Ectodermal cell (in vitro differentiated cells): Measurements from ENCODE around the gene RNF113B. TPM values are rescaled to one million over a fixed set of nuclear protein-coding genes. Genes with fewer than 3 reads are reported as not detected.

Source experiments
- H3K27ac ChIP-seq: 2 replicates; pipeline ENCODE4 v1.7.0; 2013; ENCODE audit warnings: mild to moderate bottlenecking, low read depth, low read length; ENCODE audit not compliant: insufficient read depth, poor library complexity, severe bottlenecking
- H3K27me3 ChIP-seq: 2 replicates; pipeline ENCODE4 v1.7.0; 2013; ENCODE audit warnings: mild to moderate bottlenecking, low read length; ENCODE audit not compliant: insufficient read depth, control insufficient read depth, poor library complexity, severe bottlenecking
- H3K36me3 ChIP-seq: one replicate; pipeline ENCODE4 v1.7.0; 2013; ENCODE audit warnings: low read length; ENCODE audit not compliant: control insufficient read depth, insufficient read depth
- H3K4me1 ChIP-seq: one replicate; pipeline ENCODE4 v1.7.0; 2013; ENCODE audit warnings: low read length; ENCODE audit not compliant: control insufficient read depth, insufficient read depth
- H3K4me3 ChIP-seq: 2 replicates; pipeline ENCODE4 v1.7.0; 2013; ENCODE audit warnings: low read depth, low read length, control low read depth; ENCODE audit not compliant: insufficient read depth
- H3K9me3 ChIP-seq: 2 replicates; pipeline ENCODE4 v1.7.0; 2013; ENCODE audit warnings: mild to moderate bottlenecking, low read length, moderate library complexity; ENCODE audit not compliant: control insufficient read depth
- WGBS, 2 experiments: methylation state at CpG; one replicate each; pipeline ENCODE4 v1.1.7; 2013; ENCODE audit warnings: missing lambda C conversion rate in 2 of 2; 5-methylcytosine and 5-hydroxymethylcytosine counted together
- polyA plus RNA-seq, 4 experiments: library from polyadenylated mRNA; stranded (reverse); fragments of 50-300 nt; gene quantifications; one replicate each; pipeline ENCODE4 v1.2.3, GENCODE V29; 2013

RNF113B gene
- polyA plus RNA-seq (2013, experiment 1 of 4): not detected
- polyA plus RNA-seq (2013, experiment 2 of 4): not detected
- not detected for polyA plus RNA-seq (2013, experiment 3 of 4)
- not detected for polyA plus RNA-seq (2013, experiment 4 of 4)

DNA sequence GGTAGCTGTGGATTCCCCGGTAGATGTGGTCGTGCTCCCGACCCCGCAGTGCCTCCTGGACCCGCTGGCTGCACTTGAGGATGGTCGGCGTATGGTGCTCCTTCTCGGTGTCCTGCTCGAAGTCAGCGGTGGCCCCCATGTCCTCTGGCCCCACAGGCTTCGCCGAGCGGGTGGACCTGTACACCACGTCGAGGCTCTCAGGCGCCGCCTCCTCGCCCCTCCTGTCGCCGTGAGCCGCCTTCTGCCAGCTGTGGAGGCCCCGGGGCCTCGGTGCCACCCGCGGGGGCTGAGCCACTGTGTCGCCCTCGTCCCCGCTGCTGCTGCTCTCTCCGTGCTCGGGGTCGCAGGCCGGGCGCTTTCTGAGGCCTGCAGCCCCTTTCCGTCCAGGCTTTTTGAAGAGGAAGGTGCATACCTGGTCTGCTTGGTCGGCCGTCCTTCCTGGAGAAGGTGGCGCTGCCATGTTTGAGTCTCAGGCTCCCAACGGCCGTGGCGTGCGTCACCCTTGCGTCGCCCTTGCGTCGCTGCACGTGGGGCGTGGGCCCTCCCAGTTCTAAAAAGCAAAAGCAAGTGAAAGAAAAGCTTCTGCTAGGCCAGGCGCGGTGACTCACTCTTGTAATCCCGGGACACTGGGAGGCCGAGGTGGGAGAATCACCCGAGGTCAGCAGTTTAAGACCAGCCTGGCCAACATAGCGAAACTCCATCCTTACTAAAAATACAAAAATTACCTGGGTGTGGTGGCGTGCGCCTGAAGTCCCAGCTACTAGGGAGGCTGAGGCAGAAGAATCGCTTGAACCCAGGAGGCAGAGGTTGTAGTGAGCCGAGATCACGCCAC lies at the start of gene RNF113B:
TSS of gene RNF113B (minus strand) at position 493 of the 832 bp plus-strand sequence. CDS start at position 460, 33 bp downstream.
- no peaks in the 10 kb centered on the region for H3K36me3 ChIP-seq
- H3K4me3 ChIP-seq: no peak within 1 kb of the TSS

DNA sequence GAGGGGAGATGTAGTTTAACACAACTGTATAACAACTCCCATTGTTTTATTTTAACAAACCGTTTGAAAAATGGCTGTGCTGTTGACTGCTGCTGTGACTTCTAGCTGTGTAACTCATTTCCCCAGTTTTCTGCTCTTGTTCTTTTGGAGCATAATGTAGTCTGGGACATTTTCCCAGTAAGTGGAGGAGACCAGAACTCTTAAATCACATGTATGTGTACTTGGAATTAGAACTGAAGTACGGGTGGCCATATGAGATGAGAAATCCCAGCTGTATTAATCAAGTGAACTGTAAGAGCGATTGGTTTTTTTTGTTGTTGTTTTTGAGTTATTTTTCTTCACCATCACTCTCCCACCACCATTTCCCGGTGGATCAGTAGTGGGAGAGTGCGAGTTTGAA lies 49.4 kb upstream of the RNF113B start:
- H3K36me3 ChIP-seq: no peaks in the 10 kb centered on the region
- H3K9me3 ChIP-seq: no peaks in the 10 kb centered on the region
- H3K4me3 ChIP-seq: no peak overlapping the region
- H3K4me1 ChIP-seq: no peaks in the 10 kb centered on the region
- H3K27me3 ChIP-seq: no peaks in the 10 kb centered on the region
- 83 to 90% methylated on average over 4 to 5 of the region's 5 CpGs for WGBS, 2 experiments
- no peak overlapping the region for H3K27ac ChIP-seq

More for the DNA sequence above, at the start of gene RNF113B:
- Histone ChIP-seq H3K27ac (no peak within 1 kb of the TSS), H3K9me3 (no peaks in the 10 kb centered on the region), H3K27me3 (no peaks in the 10 kb centered on the region), H3K4me1 (peaks cover 21% of the 10 kb centered on the region)
- 92 to 94% methylated on average over 58 of the region's 58 CpGs for WGBS, 2 experiments

DNA sequence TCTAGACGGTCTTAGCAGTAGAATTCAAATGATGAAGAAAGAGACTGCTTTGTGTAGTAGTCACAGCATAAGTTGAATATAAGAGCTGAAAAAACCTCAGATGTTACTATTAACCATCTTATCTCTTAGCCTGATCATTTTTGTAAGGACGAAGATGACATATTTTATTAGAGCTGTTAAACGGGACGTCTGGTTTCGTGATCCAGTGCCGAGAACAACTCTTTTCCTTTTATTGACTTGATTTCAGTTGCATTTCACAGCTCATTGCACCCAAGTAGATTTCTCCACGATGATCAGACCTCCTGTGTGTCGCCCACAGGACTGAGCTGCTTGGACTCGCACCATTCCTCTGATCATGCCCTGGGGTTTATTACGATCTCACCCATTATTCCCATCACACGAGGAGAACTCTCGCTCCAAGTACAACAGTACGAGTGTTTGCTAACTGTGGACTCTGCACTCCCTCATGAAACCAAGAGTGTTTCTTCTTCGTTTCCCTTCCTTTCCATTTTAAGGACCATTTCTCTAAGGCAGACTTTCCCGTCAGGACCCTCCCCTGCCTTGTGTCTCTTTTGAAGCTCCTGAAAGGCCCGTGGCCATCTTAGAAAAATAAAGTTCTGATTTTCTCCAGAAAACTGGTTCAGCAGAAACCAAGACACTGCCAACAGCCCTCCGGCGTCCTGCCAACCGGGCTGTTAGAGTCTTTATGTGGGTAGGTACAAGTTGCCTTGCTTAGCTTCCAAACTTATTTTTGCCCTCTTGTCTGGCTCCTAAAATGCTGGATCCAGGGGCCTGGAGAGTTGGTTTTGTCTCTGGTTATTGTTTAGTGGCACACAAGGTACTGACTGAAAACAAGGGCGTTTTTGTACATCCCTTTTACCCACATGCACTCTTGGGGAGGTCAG lies 48.2 kb upstream of the RNF113B start:
- Histone ChIP-seq H3K9me3 (no peaks in the 10 kb centered on the region), H3K4me1 (no peaks in the 10 kb centered on the region), H3K36me3 (no peaks in the 10 kb centered on the region), H3K27ac (no peak overlapping the region), H3K4me3 (no peak overlapping the region), H3K27me3 (no peaks in the 10 kb centered on the region)
- WGBS, 2 experiments: 94 to 97% methylated on average over 19 to 20 of the region's 20 CpGs

DNA sequence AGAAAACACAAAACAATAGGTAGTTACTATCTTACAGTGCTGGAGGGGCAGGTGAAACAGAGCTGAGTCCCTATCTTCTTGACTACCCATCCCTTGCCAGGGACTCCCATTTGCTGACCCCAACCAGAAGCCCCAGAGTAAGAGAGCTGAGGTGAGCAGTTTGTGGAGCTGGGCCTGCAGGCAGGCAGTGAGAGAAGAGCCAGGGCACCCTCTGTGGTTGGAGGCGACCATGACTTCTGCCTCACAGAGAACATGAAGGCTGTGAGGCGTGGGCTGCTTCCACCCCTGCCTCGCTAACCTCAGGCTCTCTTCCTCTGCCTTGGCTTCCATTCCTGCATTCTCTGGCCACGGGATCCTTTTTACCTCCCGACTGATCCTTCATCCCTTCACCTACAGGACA lies 47.5 kb upstream of the RNF113B start:
- Histone ChIP-seq H3K4me1 (no peaks in the 10 kb centered on the region), H3K4me3 (no peak overlapping the region), H3K27me3 (no peaks in the 10 kb centered on the region), H3K27ac (no peak overlapping the region), H3K9me3 (no peaks in the 10 kb centered on the region), H3K36me3 (no peaks in the 10 kb centered on the region)
- WGBS, 2 experiments: 89 to 93% methylated on average over 5 of the region's 5 CpGs

- Histone ChIP-seq H3K4me1 (no peaks in the 10 kb centered on the region), H3K9me3 (no peaks in the 10 kb centered on the region), H3K27ac (no peak overlapping the region), H3K4me3 (no peak overlapping the region), H3K27me3 (no peaks in the 10 kb centered on the region), H3K36me3 (no peaks in the 10 kb centered on the region)
These were observed 46.7 kb upstream of the RNF113B start for GRCh38 chr13:98223741-98224140.

DNA sequence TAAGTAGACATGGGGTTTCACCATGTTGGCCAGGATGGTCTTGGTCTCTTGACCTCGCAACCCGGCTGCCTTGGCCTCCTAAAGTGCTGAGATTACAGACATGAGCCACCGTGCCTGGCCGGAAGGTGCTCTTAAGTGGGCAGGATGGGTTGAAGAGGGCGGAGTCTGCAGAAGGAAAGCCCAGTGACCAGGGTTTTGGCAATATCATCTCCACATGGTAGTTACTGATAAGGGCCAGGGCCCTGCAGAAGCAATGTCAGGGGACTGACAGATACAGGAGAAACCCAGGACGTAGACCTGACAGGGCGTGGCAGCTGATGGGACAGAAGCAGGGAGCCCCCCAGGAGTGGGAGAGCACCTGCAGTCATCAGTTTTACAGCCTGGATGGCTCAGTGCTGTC lies 45.7 kb upstream of the RNF113B start:
- Histone ChIP-seq H3K27me3 (no peaks in the 10 kb centered on the region), H3K27ac (no peak overlapping the region), H3K36me3 (no peaks in the 10 kb centered on the region), H3K4me3 (no peak overlapping the region), H3K9me3 (no peaks in the 10 kb centered on the region), H3K4me1 (no peaks in the 10 kb centered on the region)
- WGBS, 2 experiments: 92 to 93% methylated on average over 7 of the region's 7 CpGs

- WGBS, 2 experiments: 95% methylated on average over 5 of the region's 5 CpGs
- Histone ChIP-seq H3K9me3 (no peaks in the 10 kb centered on the region), H3K4me1 (no peaks in the 10 kb centered on the region), H3K4me3 (no peak overlapping the region), H3K27ac (no peak overlapping the region), H3K36me3 (no peaks in the 10 kb centered on the region), H3K27me3 (no peaks in the 10 kb centered on the region)
These were observed 45.0 kb upstream of the RNF113B start for GRCh38 chr13:98222081-98222554.

DNA sequence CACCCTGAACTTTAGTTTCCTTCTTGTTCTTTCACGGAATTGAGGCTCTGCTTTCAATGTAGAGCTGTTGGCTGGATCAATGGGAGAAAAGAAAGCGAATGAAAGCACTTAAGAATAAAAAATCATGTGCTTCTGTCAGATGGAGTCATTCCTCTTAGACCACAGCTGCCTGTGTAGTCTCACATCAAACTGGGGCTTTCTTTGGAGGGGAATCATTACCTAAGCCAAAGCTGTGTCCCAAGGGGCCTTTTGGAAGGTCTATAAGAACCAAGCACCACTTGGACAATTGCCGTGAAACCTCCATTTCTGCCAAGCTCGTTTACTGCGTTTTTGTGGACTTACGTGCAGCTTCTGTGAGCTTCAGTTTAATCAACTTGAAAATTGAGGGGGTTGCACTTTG lies 44.2 kb upstream of the RNF113B start:
- H3K36me3 ChIP-seq: no peaks in the 10 kb centered on the region
- no peak overlapping the region for H3K27ac ChIP-seq
- no peaks in the 10 kb centered on the region for H3K27me3 ChIP-seq
- no peaks in the 10 kb centered on the region for H3K9me3 ChIP-seq
- WGBS, 2 experiments: 95 to 97% methylated on average over 6 of the region's 6 CpGs
- no peak overlapping the region for H3K4me3 ChIP-seq
- no peaks in the 10 kb centered on the region for H3K4me1 ChIP-seq

GRCh38 chr13:98220271-98220791 lies 43.3 kb upstream of the RNF113B start:
- 88 to 91% methylated on average over 4 of the region's 4 CpGs for WGBS, 2 experiments
- no peaks in the 10 kb centered on the region for H3K36me3 ChIP-seq
- H3K4me1 ChIP-seq: no peaks in the 10 kb centered on the region
- no peaks in the 10 kb centered on the region for H3K27me3 ChIP-seq
- H3K9me3 ChIP-seq: no peaks in the 10 kb centered on the region
- H3K27ac ChIP-seq: no peak overlapping the region
- no peak overlapping the region for H3K4me3 ChIP-seq

DNA sequence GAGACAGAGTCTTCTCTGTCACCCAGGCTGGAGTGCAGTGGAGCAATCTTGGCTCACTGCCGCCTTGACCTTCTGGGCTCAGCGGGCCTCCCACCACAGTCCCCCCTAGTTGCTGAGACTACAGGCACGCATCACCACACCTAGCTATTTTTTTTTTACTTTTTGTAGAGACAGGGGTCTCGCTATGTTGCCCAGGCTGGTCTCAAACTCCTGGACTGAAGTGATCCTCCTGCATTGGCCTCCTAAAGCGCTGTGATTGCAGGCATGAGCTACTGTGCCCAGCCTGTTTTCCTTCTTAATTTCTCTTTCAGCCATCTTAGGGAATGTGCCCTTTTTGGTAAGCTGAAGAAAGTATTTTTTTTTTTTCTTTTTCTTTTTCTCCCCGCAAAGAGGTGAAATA lies 42.6 kb upstream of the RNF113B start:
- H3K4me1 ChIP-seq: no peaks in the 10 kb centered on the region
- H3K27ac ChIP-seq: no peak overlapping the region
- no peaks in the 10 kb centered on the region for H3K27me3 ChIP-seq
- WGBS, 2 experiments: 94 to 95% methylated on average over 5 to 6 of the region's 6 CpGs
- no peaks in the 10 kb centered on the region for H3K9me3 ChIP-seq
- H3K36me3 ChIP-seq: no peaks in the 10 kb centered on the region
- H3K4me3 ChIP-seq: no peak overlapping the region
